ENCODE results near the gene ARHGEF17.

The ARHGEF17 gene

DNA sequence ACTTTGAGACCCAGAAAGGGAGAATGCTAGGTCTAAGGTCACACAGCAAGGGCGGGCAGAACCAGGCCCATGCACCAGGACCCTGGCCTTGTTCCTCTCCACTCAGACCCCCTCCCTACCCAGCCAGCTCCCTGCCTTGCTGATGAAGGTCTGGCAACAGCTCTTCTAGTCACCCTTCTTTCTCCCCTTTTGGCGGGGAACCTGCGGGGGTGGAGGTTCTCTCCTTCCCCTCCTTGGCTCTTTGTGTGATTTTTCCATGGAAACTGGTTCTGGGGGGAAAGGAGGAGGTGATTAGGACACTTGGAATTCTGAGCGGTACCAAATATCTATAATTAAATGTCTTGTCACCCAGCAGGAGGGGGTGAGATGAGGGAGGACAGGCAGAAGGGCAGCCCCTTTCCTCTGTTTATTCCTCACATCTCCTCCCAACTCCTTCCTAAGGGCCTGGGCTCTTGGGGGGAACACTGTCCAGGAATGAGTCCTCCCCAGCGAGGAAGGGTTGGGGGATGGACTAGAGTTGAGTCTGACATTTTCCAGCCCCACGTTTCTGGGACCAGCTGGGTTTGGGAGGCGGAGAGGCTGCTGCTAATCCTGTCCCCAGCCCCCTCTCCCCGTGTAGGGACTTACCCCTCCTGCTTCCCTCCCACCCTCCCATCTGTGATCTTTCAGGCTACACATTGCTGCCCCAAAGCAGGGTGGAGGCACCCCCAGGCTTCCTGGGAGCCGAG lies 7.4 kb downstream of the ARHGEF17 start:
- POLR2A ChIA-PET (ENCODE audit: low non-redundant PET), result no interaction called here
- H3K27ac ChIP-seq, result no peak overlapping the region
- TF ChIP-seq, protein P1, sequence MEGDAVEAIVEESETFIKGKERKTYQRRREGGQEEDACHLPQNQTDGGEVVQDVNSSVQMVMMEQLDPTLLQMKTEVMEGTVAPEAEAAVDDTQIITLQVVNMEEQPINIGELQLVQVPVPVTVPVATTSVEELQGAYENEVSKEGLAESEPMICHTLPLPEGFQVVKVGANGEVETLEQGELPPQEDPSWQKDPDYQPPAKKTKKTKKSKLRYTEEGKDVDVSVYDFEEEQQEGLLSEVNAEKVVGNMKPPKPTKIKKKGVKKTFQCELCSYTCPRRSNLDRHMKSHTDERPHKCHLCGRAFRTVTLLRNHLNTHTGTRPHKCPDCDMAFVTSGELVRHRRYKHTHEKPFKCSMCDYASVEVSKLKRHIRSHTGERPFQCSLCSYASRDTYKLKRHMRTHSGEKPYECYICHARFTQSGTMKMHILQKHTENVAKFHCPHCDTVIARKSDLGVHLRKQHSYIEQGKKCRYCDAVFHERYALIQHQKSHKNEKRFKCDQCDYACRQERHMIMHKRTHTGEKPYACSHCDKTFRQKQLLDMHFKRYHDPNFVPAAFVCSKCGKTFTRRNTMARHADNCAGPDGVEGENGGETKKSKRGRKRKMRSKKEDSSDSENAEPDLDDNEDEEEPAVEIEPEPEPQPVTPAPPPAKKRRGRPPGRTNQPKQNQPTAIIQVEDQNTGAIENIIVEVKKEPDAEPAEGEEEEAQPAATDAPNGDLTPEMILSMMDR (conservative IDR thresholded peaks at IDR 0.05; ENCODE audit: low read depth), result no peak
- DNase-seq (ENCODE audit: low spot score), result no peak
- CTCF ChIA-PET, result interaction anchor here (2.3 kb wide), 1 partner anchor 36 kb away, joined by 9 read pairs; no protein-coding TSS in a partner anchor

DNA sequence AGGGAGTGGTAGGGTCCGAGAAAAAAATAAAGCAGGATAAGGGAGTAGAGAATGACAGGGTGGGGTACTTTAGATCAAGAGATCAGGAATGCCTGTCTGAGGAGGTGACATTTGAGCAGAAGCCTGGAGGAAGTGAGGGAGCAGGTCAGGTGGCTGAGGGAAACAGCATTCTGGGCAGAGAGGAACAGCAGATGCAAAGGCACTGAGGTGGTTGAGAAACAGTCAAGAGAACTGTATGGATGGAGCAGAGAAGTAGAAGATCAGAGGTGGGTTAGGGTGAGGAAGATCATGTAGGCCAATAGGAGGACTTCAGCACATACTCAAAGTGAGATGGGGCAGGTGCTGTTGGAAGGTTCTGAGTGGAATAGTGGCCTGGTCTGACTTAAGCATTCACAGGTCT lies 8.3 kb downstream of the ARHGEF17 start:
- H3K27ac ChIP-seq, result no peak overlapping the region
- CTCF ChIA-PET, result no interaction called here
- TF ChIP-seq, protein P1 (conservative IDR thresholded peaks at IDR 0.05; ENCODE audit: low read depth), result no peak
- POLR2A ChIA-PET (ENCODE audit: low non-redundant PET), result no interaction called here
- no peak for DNase-seq (ENCODE audit: low spot score)

DNA sequence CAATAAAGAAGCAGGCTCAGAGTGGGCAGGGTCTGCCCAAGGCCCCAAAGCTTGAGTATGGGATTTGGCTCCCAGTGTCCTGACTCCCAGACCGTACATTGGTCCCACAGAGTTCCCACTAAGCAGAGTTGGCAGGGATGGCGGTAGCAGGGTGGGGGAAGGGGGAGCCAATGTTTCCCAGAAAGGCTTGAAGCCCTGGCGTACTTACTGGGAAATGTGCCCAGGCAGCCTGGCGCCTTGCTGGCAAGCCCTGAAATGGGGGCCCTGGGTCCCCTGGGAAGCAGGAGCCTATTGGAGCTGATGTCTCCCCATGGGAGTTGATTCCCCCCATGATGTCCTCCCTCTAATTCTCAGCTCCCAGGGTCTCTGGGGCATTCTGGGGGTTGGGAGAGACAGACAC lies 9.3 kb downstream of the ARHGEF17 start:
- H3K27ac ChIP-seq, result peak overlapping the region; percentile 32
- CTCF ChIA-PET, result interaction anchor here (0.8 to 0.9 kb wide), 3 partner anchors 10 to 33 kb away, joined by 3 to 7 read pairs (median 6); no protein-coding TSS in a partner anchor
- TF ChIP-seq, protein P1 (conservative IDR thresholded peaks at IDR 0.05; ENCODE audit: low read depth), result no peak
- no peak for DNase-seq (ENCODE audit: low spot score)
- POLR2A ChIA-PET (ENCODE audit: low non-redundant PET), result no interaction called here

DNA sequence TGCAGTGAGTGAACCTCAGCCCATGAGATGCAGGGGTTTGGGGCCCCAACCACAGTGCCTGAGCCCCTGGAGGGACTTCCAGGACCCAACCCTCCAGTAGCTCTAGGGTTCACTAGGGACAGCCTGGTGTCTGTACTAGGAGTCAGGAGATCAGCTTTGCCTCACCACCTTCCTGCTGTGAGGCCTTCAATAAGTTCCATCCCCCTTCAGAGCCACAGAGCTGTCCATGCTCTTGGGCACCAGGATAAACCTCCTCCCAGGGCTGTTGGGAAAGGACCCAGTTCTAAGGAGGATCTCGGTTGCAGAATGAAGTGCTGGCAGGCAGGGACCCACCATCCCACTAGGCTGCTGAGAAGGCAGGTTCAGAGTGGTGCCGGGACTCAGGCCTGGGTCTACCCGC lies 9.7 kb downstream of the ARHGEF17 start:
- H3K27ac ChIP-seq, result peak overlapping the region; percentile 32
- DNase-seq (ENCODE audit: low spot score), result no peak
- TF ChIP-seq, protein P1 (conservative IDR thresholded peaks at IDR 0.05; ENCODE audit: low read depth), result no peak
- ChIA-PET POLR2A (ENCODE audit: low non-redundant PET) (no interaction called here), CTCF (interaction anchor here (0.9 kb wide), 3 partner anchors 10 to 33 kb away, joined by 3 to 7 read pairs (median 3); no protein-coding TSS in a partner anchor)

DNA sequence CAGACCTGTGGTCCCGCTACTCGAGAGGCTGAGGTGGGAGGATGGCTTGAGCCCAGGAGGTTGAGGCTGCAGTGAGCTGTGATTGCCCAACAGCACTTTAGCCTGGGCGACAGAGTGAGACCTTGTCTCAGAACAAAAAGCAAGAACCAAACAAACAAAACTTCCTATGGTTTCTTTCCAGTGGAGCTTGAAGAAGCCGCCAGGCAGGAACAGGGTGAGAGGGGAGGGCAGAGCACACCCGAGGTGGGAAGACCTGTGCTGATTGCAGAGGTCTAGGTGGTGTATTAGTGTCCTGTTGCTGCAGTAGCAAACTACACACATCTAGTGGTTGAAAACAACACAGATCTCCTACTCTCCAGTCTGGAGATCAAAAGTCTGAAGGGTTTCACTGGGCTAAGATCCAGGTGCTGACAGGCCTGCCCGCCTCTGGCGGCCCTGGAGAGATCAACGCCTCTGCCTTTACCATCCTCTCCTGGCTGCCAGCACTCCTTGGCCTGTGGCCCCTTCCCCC lies 10.5 kb downstream of the ARHGEF17 start:
- DNase-seq (ENCODE audit: low spot score), result no peak
- POLR2A ChIA-PET (ENCODE audit: low non-redundant PET), result no interaction called here
- H3K27ac ChIP-seq, result peak overlapping the region; percentile 32
- CTCF ChIA-PET, result interaction anchor here (0.9 kb wide), 1 partner anchor 11 kb away, joined by 3 read pairs; no protein-coding TSS in a partner anchor
- TF ChIP-seq, protein P1 (conservative IDR thresholded peaks at IDR 0.05; ENCODE audit: low read depth), result no peak

DNA sequence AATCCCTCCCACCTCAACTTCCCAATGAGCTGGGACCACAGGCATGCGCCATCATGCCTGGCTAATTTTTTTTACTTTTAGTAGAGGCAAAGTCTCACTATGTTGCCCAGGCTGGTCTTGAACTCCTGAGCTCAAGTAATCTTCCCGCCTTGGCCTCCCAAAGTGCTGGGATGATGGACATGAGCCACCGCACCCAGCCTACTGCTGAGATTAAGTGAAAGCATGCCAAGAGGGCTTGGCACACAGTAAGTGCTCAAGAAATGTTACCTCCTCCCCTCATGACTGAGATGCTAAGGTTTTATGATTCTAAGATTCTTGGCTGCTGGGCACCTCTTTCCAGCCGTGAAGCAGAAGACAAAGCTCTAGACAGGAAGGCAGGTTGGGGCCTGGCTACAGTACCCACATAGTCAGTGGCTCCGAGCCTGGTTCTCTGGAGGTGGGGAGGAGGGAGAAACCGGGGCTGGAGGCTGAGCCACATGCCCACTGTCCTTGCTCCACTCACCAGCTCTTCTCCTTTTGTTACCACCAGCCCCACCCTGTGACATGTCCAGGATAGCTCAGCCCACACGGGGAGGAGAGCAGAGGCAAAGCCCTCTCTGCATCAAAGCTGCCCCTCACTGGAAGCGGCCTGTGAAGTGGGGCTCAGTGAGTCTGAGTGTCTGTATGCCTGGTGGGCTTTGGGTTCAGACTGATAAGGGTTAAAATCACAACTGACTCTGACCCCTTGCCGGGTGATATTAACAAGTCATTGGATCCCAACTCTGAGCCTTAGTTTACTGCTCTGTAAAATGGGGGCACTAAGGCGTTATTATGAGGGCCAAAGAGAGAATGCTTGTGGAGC lies 12.9 kb downstream of the ARHGEF17 start:
- peak overlapping the region; percentile 76 for H3K27ac ChIP-seq
- DNase-seq (ENCODE audit: low spot score), result no peak
- CTCF ChIA-PET, result interaction anchor here (1.0 kb wide), 1 partner anchor 31 kb away, joined by 3 read pairs; no protein-coding TSS in a partner anchor
- TF ChIP-seq, protein P1 (conservative IDR thresholded peaks at IDR 0.05; ENCODE audit: low read depth), result no peak
- POLR2A ChIA-PET (ENCODE audit: low non-redundant PET), result no interaction called here

Measured in RWPE1 (cell line).